GM12878 (cell line): ENCODE results near the gene C1orf185. TPM values are rescaled to one million over a fixed set of nuclear protein-coding genes. Genes with fewer than 3 reads are reported as not detected.
"Not testable (repeated sequence)": the region's sequence is repeated elsewhere in the genome, so short reads cannot be mapped to it uniquely, and the experiment has no call there.

Experiments used
- ATAC-seq: fragments of 200-7000 bp; cut with Tn5 transposase; 3 replicates; pipeline ENCODE4 v1.9.1; 2020; ENCODE audit warnings: mild to moderate bottlenecking, moderate library complexity
- BruUV-seq: library from RNA; stranded (reverse); fragments of 400-500 nt; replicated peaks from 2 replicates; lab custom pipeline; 2021; lab: Mats Ljungman, UMichigan
- CTCF ChIA-PET: fragments of 300-600 bp; sonication (Branson Sonifier 250); formaldehyde crosslinking; extraction: SDS; loops from one replicate; lab custom pipeline; 2021; ENCODE audit warnings: inconsistent platforms; lab: Yijun Ruan, JAX
- POLR2A ChIA-PET: fragments of 350-600 bp; formaldehyde crosslinking; extraction: SDS; loops from one replicate; lab custom pipeline; 2021; ENCODE audit warnings: inconsistent platforms; lab: Charles Lee
- RAD21 ChIA-PET: fragments of 300-600 bp; sonication (Branson Sonifier 250); formaldehyde crosslinking; loops from one replicate; lab custom pipeline; 2023; ENCODE audit warnings: antibody characterized with exemption; ENCODE audit not compliant: unreplicated experiment; lab: Charles Lee
- SMC1A ChIA-PET: fragments of 300-600 bp; sonication (Branson Sonifier 250); formaldehyde crosslinking; loops from one replicate; lab custom pipeline; 2023; ENCODE audit not compliant: unreplicated experiment, uncharacterized antibody; lab: Charles Lee
- DNase-seq: peaks from one replicate; pipeline ENCODE4 v3.0.0-alpha.2; 2011; ENCODE audit warnings: low read depth, low spot score
- FAIRE-seq: peaks from 3 replicates; lab custom pipeline; 2011; peaks lifted over from hg19 to GRCh38; lab: Jason Lieb, UNC
- H2AFZ ChIP-seq: 2 replicates; pipeline ENCODE4 v1.6.0; 2011; ENCODE audit warnings: low read depth, low read length, control low read depth; ENCODE audit not compliant: control insufficient read depth
- H3K27ac ChIP-seq: 2 replicates; pipeline ENCODE4 v1.5.1; 2011; ENCODE audit warnings: control low read depth; ENCODE audit not compliant: control insufficient read depth, insufficient read depth
- H3K27me3 ChIP-seq, 2 experiments: replicated peaks in 1 of 2; 2 replicates each; pipeline versions ENCODE4 v1.6.0 to v1.6.1; 2011; ENCODE audit warnings: low read length in 1 of 2; ENCODE audit not compliant: control insufficient read depth in 2 of 2, insufficient read depth in 2 of 2
- H3K36me3 ChIP-seq, 2 experiments: 2 replicates each; pipeline ENCODE4 v1.5.1; 2011; ENCODE audit warnings: low read length in 1 of 2; ENCODE audit not compliant: control insufficient read depth in 2 of 2, insufficient read depth in 2 of 2
- H3K4me1 ChIP-seq: 2 replicates; pipeline ENCODE4 v1.6.1; 2011; ENCODE audit warnings: mild to moderate bottlenecking, low read length, moderate library complexity, mixed read lengths; ENCODE audit not compliant: control insufficient read depth, insufficient read depth
- H3K4me2 ChIP-seq: 2 replicates; pipeline ENCODE4 v1.6.0; 2011; ENCODE audit warnings: control low read depth; ENCODE audit not compliant: control insufficient read depth, insufficient read depth
- H3K4me3 ChIP-seq: fragments of 200-600 bp; sonication (generic); 2 replicates; pipeline ENCODE4 v1.5.1; 2016
- H3K79me2 ChIP-seq: 2 replicates; pipeline ENCODE4 v1.6.0; 2011; ENCODE audit warnings: low read length; ENCODE audit not compliant: control insufficient read depth, insufficient read depth
- H3K9ac ChIP-seq: 2 replicates; pipeline ENCODE4 v1.8.0; 2011; ENCODE audit warnings: low read length, control low read depth, mixed read lengths; ENCODE audit not compliant: control insufficient read depth, insufficient read depth
- H3K9me3 ChIP-seq: replicated peaks from 3 replicates; pipeline ENCODE4 v1.5.1; 2011; ENCODE audit warnings: mild to moderate bottlenecking, low read length; ENCODE audit not compliant: control insufficient read depth, insufficient read depth
- H4K20me1 ChIP-seq: 2 replicates; pipeline ENCODE4 v1.6.0; 2011; ENCODE audit not compliant: control insufficient read depth, insufficient read depth
- BCL3 ChIP-seq: IDR thresholded peaks from 2 replicates; pipeline ENCODE4 v1.6.1; 2011; ENCODE audit warnings: borderline replicate concordance, low read depth, mild to moderate bottlenecking, moderate library complexity, low read length; ENCODE audit not compliant: insufficient read depth, poor library complexity, severe bottlenecking
- BRCA1 ChIP-seq: IDR thresholded peaks from 2 replicates; pipeline ENCODE4 v1.6.1; 2011; ENCODE audit warnings: low read depth, low read length, improper control_type of control experiment
- CBX3 ChIP-seq: fragments of 200-600 bp; sonication (generic); IDR thresholded peaks from 2 replicates; pipeline ENCODE4 v1.6.1; 2016; ENCODE audit warnings: low read depth, borderline replicate concordance
- CHD1 ChIP-seq: IDR thresholded peaks from 2 replicates; pipeline ENCODE4 v1.6.1; 2012; ENCODE audit warnings: low read depth, low read length, improper control_type of control experiment
- EGR1 ChIP-seq, 2 experiments: IDR thresholded peaks; 1 replicate in 1 of 2; 2 replicates in 1 of 2; pipeline ENCODE4 v1.6.1; 2011 to 2012; ENCODE audit warnings: low read depth in 2 of 2, low read length in 2 of 2, borderline replicate concordance in 1 of 2, mild to moderate bottlenecking in 1 of 2, moderate library complexity in 1 of 2
- HCFC1 ChIP-seq: fragments of 150-350 bp; IDR thresholded peaks from 2 replicates; pipeline ENCODE4 v1.6.1; 2014; ENCODE audit warnings: low read length
- HDAC2 ChIP-seq: fragments of 200-600 bp; sonication (generic); IDR thresholded peaks from 2 replicates; pipeline ENCODE4 v1.6.1; 2017
- MYB ChIP-seq: fragments of 150-350 bp; IDR thresholded peaks from 2 replicates; pipeline ENCODE4 v1.6.1; 2014; ENCODE audit warnings: mild to moderate bottlenecking, low read depth, low read length, borderline replicate concordance
- NR2C1 ChIP-seq: fragments of 450-650 bp; IDR thresholded peaks from 2 replicates; pipeline ENCODE4 v1.6.1; 2017; ENCODE audit warnings: antibody characterized with exemption, mild to moderate bottlenecking, moderate library complexity
- POU2F2 ChIP-seq: IDR thresholded peaks from 3 replicates; pipeline ENCODE4 v1.6.1; 2011; ENCODE audit warnings: low read depth, mild to moderate bottlenecking, low read length, borderline replicate concordance
- RAD51 ChIP-seq: fragments of 450-650 bp; IDR thresholded peaks from 2 replicates; pipeline ENCODE4 v1.6.1; 2016; ENCODE audit warnings: moderate library complexity, mild to moderate bottlenecking, inconsistent platforms
- RB1 ChIP-seq: fragments of 450-650 bp; formaldehyde crosslinking; IDR thresholded peaks from 2 replicates; pipeline ENCODE4 v1.6.1; 2017; ENCODE audit warnings: mild to moderate bottlenecking, borderline replicate concordance
- RCOR1 ChIP-seq: conservative IDR thresholded peaks from 2 replicates; pipeline ENCODE4 v1.6.1; 2012; ENCODE audit warnings: low read depth, low read length, improper control_type of control experiment
- SMARCA5 ChIP-seq: fragments of 450-650 bp; IDR thresholded peaks from 2 replicates; pipeline ENCODE4 v1.6.1; 2017; ENCODE audit warnings: mild to moderate bottlenecking
- SPI1 ChIP-seq: IDR thresholded peaks from 2 replicates; pipeline ENCODE4 v1.6.1; 2011; ENCODE audit warnings: low read depth, mild to moderate bottlenecking, low read length, moderate library complexity, borderline replicate concordance; ENCODE audit not compliant: insufficient read depth
- WRNIP1 ChIP-seq: IDR thresholded peaks from 2 replicates; pipeline ENCODE4 v1.6.1; 2011; ENCODE audit warnings: low read depth, low read length, improper control_type of control experiment, borderline replicate concordance
- ZNF217 ChIP-seq: fragments of 450-650 bp; IDR thresholded peaks from 2 replicates; pipeline ENCODE4 v1.6.1; 2017; ENCODE audit warnings: antibody characterized with exemption, mild to moderate bottlenecking
- ZSCAN29 ChIP-seq: fragments of 450-650 bp; IDR thresholded peaks from 2 replicates; pipeline ENCODE4 v1.6.1; 2017; ENCODE audit warnings: mild to moderate bottlenecking, moderate library complexity
- WGBS: methylation state at CpG from one replicate; pipeline ENCODE4 v1.1.6; 2016; ENCODE audit warnings: low lambda C conversion rate; ENCODE audit not compliant: insufficient replicate concordance, insufficient coverage; ENCODE audit errors: missing lambda C conversion rate; 5-methylcytosine and 5-hydroxymethylcytosine counted together
- in situ Hi-C: fragments of 300-500 bp; cut with MboI; formaldehyde crosslinking; loops from 9 replicates; pipeline ENCODE4 v1.14.3; 2018; ENCODE audit warnings: mixed read lengths
- intact Hi-C: fragments of 100-400 bp; cut with micrococcal nuclease; formaldehyde crosslinking; loops from one replicate; pipeline ENCODE4 v1.14.2; 2022; ENCODE audit not compliant: unreplicated experiment
- polyA plus RNA-seq, 11 experiments: library from polyadenylated mRNA; depleted of rRNA in 4 of 11; unstranded in 6 of 11; stranded (reverse) in 5 of 11; fragments of >200 nt; fragmentation: Nextera tagmentation in 4 of 11; fragmentation: Illumina TruSeq in 1 of 11; extraction: Ambion mirVana in 4 of 11; extraction: Trizol in 1 of 11; gene quantifications; 1 replicate in 1 of 11; 2 replicates in 10 of 11; pipeline versions ENCODE4 v1.2.1 to v1.2.3, GENCODE V29; 2011 to 2016; ENCODE audit warnings: inconsistent platforms in 2 of 11, missing spikeins in 2 of 11, low read depth in 1 of 11
- total RNA-seq, 4 experiments: library from RNA; depleted of rRNA in 3 of 4; stranded (reverse); fragments of >200 nt in 3 of 4; fragmentation: Illumina TruSeq in 1 of 4; extraction: Trizol in 1 of 4; gene quantifications; 2 replicates each; pipeline versions ENCODE4 v1.2.1 to v1.2.3, GENCODE V29; 2013 to 2021
- TF ChIP-seq, protein P1 (sequence below): IDR thresholded peaks from 2 replicates; pipeline ENCODE4 v1.6.1; 2011; ENCODE audit warnings: mild to moderate bottlenecking, low read depth, low read length, moderate library complexity; ENCODE audit not compliant: insufficient replicate concordance

C1orf185 gene
- total and polyA plus RNA-seq, 10 of the 15 experiments (the other 5 are each of a cell fraction or from before 2014, with no cell fraction given), result 0.40 TPM; not detected in 9

GRCh38 chr1:51157395-51157794 lies 55.4 kb downstream of the C1orf185 start (continued):
- TF ChIP-seq BCL3 (no peak), RAD51 (no peak), ZNF217 (no peak), MYB (no peak), BRCA1 (no peak)
- TF ChIP-seq, protein P1, sequence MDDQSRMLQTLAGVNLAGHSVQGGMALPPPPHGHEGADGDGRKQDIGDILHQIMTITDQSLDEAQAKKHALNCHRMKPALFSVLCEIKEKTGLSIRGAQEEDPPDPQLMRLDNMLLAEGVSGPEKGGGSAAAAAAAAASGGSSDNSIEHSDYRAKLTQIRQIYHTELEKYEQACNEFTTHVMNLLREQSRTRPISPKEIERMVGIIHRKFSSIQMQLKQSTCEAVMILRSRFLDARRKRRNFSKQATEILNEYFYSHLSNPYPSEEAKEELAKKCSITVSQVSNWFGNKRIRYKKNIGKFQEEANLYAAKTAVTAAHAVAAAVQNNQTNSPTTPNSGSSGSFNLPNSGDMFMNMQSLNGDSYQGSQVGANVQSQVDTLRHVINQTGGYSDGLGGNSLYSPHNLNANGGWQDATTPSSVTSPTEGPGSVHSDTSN, result no peak

DNA sequence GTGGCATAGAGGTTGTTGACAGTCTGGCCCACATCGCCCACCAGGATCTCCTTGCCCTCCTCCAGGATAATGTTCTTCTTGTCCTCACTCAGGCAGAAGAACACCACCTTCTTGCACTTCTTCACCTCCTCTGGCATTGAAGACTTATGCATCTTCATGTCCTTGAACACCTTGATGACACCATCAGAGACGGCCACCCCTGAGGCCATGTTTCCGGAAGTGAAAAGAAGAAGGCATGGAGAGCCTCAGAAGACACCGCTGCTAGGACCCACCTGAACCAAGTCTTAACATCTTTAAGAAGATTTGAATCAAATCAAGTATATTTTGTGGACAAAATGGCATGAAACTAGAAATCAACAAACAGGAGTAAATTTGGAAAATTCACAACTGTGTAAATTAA lies 56.2 kb downstream of the C1orf185 start:
- intact Hi-C loops, result no loop called here
- FAIRE-seq, result no peak

DNA sequence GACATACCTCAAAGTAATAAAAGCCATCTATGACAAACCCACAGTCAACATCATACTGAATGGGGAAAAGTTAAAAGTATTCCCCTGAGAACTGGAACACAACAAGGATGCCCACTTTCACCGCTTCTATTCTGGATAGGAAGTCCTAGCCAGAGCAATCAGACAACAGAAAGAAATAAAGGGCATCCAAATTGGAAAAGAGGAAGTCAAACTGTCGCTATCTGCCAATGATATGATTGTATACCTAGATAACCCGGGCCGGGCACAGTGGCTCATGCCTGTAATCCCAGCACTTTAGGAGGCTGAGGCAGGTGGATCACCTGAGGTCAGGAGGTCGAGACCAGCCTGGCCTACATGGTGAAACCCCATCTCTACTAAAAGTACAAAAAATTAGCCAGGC lies 60.5 kb downstream of the C1orf185 start:
- BruUV-seq, H3K4me2 ChIP-seq, DNase-seq, H3K4me1 ChIP-seq, ATAC-seq, H3K9me3 ChIP-seq, POLR2A ChIA-PET, CTCF ChIA-PET, RAD21 ChIA-PET, H4K20me1 ChIP-seq, H3K36me3 ChIP-seq, H2AFZ ChIP-seq, H3K27me3 ChIP-seq, H3K79me2 ChIP-seq, H3K9ac ChIP-seq, FAIRE-seq, H3K27ac ChIP-seq, H3K4me3 ChIP-seq, SMC1A ChIA-PET, intact Hi-C loops, in situ Hi-C loops: not testable (repeated sequence)
- WGBS, result 47% methylated on average over 5 of the region's 5 CpGs

More for the DNA sequence above, 56.2 kb downstream of the C1orf185 start:
- Histone ChIP-seq H3K4me2 (no peak overlapping the region), H3K4me1 (no peaks in the 10 kb centered on the region), H3K27me3 (no peaks in the 10 kb centered on the region), H3K36me3 (no peaks in the 10 kb centered on the region), H4K20me1 (no peaks in the 10 kb centered on the region), H3K9ac (no peak overlapping the region), H3K9me3 (peaks cover 7% of the 10 kb centered on the region; the same call in 2 of the 3 replicates), H3K4me3 (no peak overlapping the region), H3K79me2 (no peaks in the 10 kb centered on the region), H3K27ac (no peak overlapping the region), H2AFZ (no peak overlapping the region)
- no TSS peak for BruUV-seq
- ATAC-seq (no peak), DNase-seq (no peak)
- ChIA-PET POLR2A (no interaction called here), RAD21 (no interaction called here), CTCF (interaction anchor here (0.8 kb wide), 1 partner anchor 31 kb away, joined by 3 read pairs; no protein-coding TSS in a partner anchor)
- 90% methylated on average over 4 of the region's 4 CpGs for WGBS
- in situ Hi-C loops, result no loop called here
- TF ChIP-seq EGR1 (IDR thresholded peaks at IDR 0.05; ENCODE audit: borderline replicate concordance in 1 of 2, low read depth in 2 of 2, low read length in 2 of 2) (no peak), HCFC1 (no peak), SPI1 (no peak), WRNIP1 (no peak), NR2C1 (no peak), ZSCAN29 (no peak), CHD1 (no peak), SMARCA5 (no peak), POU2F2 (no peak), RB1 (no peak), RCOR1 (no peak), CBX3 (no peak), HDAC2 (no peak)
- TF ChIP-seq, protein P1, result no peak
- TF ChIP-seq, all 136 proteins: peak for 0
- SMC1A ChIA-PET, result interaction anchor here (0.7 to 1.4 kb wide), 3 partner anchors 10 to 41 kb away, joined by 3 to 4 read pairs (median 3); no protein-coding TSS in a partner anchor
